WTC11 (cell line): ENCODE results near the gene RTL3.

Experiments
- CTCF ChIP-seq: fragments of 200-600 bp; IDR thresholded peaks from 2 replicates; pipeline ENCODE4 v1.8.0; 2022; ENCODE audit warnings: antibody characterized with exemption
- FOXJ3 ChIP-seq: sonication (generic); formaldehyde crosslinking; IDR thresholded peaks from 2 replicates; pipeline ENCODE4 v1.9.0; 2021; ENCODE audit warnings: missing genetic modification reagents, mild to moderate bottlenecking, borderline replicate concordance
- NR2C2 ChIP-seq: sonication (generic); formaldehyde crosslinking; IDR thresholded peaks from 2 replicates; pipeline ENCODE4 v1.8.0; 2022; ENCODE audit warnings: mild to moderate bottlenecking, missing genetic modification reagents
- TCF7 ChIP-seq: sonication (generic); formaldehyde crosslinking; IDR thresholded peaks from 2 replicates; pipeline ENCODE4 v1.8.0; 2022; ENCODE audit warnings: mild to moderate bottlenecking, low read depth, missing genetic modification reagents, moderate library complexity
- USF2 ChIP-seq: sonication (generic); formaldehyde crosslinking; IDR thresholded peaks from 2 replicates; pipeline ENCODE4 v1.8.1; 2023; ENCODE audit warnings: mild to moderate bottlenecking, missing genetic modification reagents, moderate library complexity
- ZNF121 ChIP-seq: sonication (generic); formaldehyde crosslinking; IDR thresholded peaks from 2 replicates; pipeline ENCODE4 v1.8.0; 2023; ENCODE audit warnings: missing genetic modification reagents
- TF ChIP-seq, protein P1 (sequence below): sonication (generic); formaldehyde crosslinking; IDR thresholded peaks from 2 replicates; pipeline ENCODE4 v1.8.0; 2022; ENCODE audit warnings: mild to moderate bottlenecking, missing genetic modification reagents

DNA sequence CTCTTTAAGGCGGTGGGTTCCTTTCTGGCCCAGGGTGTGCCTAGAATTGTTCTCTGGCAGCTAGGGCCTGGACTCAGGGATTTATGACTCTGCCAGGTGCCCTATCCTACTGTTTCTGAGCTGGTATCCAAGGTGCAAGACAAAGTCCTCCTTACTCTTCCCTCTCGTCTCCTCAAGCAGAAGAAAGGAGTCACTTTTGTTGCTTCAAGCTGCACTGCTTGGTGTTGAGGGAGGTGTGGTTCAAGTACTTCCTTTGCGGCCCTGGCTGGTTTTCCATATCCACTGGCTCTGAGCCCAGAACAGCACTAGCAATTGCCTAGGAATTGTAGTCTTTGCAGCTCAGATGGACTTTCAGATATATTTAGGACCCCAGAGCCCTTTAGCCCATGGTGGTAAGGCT is 39.3 kb downstream of the RTL3 start:
- TF ChIP-seq TCF7 (CRISPR knock-in tag) (no peak), CTCF (no peak), ZNF121 (CRISPR knock-in tag) (no peak), FOXJ3 (CRISPR knock-in tag) (no peak), NR2C2 (no peak), USF2 (CRISPR knock-in tag) (no peak)
- TF ChIP-seq, protein P1, sequence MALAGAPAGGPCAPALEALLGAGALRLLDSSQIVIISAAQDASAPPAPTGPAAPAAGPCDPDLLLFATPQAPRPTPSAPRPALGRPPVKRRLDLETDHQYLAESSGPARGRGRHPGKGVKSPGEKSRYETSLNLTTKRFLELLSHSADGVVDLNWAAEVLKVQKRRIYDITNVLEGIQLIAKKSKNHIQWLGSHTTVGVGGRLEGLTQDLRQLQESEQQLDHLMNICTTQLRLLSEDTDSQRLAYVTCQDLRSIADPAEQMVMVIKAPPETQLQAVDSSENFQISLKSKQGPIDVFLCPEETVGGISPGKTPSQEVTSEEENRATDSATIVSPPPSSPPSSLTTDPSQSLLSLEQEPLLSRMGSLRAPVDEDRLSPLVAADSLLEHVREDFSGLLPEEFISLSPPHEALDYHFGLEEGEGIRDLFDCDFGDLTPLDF (CRISPR knock-in tag), result no peak
